Limb (tissue), 2 donors: ENCODE measurements around the gene CCDC77.

Source experiments
- DNase-seq, 2 donors: peaks; one replicate each; pipeline ENCODE4 v3.0.0-alpha.2; 2016; ENCODE audit errors: extremely low spot score in 2 of 2

The CCDC77 gene

DNA sequence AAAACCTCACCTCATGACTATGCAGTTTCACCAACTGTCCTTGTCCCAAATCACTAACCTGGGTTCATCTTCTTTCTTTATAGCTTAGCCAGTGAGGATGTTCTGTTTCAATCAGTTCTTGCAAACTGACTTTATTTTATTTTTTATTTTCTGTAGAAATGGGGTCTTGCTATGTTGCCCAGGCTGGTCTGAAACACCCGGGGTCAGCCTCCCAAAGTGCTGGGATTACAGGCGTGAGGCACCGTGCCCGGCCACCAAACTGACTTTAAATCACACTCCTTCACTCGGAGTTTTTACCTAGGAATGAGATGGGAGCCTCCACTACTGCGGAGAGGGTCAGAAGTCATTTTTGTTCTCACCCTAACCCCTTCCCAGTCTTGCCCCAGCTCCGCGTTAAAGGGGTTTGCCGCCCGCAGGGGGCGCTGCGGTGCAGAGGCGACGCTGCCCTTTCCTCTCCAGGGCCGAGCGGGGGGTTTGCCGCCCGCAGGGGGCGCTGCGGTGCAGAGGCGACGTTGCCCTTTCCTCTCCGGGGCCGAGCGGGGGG lies 51.3 kb downstream of the CCDC77 start:
- DNase-seq, result no peak

DNA sequence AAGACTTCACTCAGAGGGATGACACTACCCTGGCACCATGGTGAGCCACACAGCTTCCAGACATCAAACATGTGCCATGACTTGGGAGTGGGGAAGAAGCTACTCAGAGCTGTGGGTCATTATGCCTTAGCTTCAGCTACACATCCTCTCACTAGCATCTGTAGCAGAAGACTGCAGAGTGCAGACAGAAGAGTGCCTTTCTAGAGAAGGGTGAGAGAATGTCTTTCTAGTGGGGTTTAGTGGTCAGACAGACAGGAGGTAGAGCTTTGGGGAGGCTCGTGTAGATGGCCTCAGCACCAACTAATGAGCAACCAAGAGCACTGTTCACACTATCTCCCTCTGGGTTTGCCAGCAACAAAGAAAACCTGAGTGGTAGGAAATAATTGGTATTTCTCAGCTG lies 53.4 kb downstream of the CCDC77 start:
- DNase-seq, result no peak

DNA sequence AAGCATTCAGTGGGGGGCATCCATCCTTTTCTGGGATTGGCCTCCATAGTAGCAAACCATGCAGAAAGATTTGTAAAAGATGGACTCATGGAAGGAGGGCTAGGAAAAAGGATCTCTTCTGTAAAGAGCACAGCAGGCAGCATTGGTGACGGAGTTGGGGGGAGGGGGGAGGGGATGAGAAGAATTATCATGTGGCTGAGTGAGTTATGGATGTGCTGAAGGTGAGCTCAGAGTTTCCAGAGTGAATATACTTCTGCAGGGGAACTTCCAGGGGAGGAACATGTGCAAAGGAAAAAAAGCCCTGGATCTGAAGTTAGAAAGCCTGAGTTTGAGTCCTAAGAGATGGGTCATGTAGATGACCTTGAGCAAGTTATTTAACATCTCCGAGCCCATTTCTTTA lies 54.4 kb downstream of the CCDC77 start:
- DNase-seq, result no peak

DNA sequence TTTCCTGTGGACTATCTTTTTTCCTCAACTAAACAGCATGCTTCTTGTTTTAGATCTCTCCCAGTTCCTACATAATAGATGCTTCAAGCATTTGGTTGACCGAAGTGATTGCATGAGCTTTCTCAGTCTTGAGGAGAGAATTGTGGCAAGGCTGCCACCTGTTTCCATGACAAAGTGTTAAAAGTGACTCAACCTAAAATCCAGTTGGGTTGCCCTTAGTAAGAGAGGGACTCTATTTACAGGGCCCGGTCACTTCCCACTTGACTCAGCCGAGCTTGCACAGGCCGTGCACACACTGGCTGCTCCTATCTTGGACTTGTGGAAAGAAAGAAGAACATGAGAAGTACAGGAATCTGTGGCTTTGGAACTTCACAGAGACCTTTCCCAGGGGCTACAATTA lies 56.2 kb downstream of the CCDC77 start:
- DNase-seq, result no peak

DNA sequence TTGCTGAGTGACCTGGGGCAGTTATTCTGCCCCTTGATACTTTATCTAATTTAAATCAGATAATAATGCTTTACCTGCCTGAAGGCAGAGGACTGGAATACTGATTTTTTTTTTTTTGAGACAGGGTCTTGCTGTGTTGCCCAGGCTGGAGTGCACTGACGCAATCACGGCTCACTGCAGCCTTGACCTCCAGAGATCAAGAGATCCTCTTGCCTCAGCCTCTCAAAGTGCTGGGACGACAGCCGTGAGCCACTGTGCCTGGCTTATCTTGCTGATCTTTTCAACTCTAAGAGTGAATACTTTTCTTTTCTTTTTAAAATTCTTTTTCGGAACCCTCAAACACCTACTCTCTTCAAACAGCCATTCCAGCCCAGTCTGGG lies 57.6 kb downstream of the CCDC77 start:
- no peak for DNase-seq

DNA sequence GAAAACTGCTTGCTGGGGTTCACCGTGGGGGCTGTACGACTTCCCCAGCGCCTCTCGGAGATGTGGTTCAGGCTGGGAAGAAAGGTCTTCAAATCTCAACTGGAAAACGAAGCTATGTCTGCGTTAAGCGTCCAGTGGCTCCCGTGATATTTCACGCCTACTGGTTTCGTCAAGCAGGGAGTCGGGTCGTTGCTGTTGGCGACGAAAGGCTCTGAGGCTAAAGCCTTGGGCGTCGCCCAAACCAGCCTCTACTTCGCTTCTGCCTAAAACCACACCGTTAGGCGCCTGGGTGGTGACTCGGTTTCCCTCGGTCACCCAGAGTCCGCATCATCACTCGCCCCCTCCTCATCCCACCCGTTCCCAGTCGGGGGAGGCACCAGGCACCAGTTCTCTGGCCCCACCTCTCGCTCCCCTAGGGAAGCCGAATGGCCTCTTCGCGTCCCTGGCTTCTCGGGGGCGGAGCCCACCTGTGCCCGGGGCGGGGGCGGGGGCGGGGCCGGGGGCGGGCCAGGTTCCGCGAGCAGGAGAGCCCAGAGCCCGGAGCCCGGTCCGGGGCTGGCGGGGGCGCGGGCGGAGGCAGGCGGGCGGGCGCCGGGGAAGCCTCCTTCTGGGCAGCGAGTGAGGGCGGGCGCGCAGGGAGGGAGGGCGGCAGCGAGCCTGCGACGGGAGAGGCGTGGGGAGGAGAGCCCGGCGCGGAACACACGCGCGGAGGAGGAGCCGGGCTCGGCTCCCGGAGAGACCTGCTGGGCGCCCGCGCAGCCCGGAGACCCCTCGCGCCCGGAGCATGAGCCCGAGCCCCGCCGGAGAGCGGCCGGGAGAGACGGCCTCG lies 58.2 kb downstream of the CCDC77 start, which contains the start of gene B4GALNT3:
Gene B4GALNT3, plus strand, starts transcription at position 510 of the 829 bp plus-strand sequence. CDS start 438 bp downstream, outside the sequence.
- peak in 1 of 2 donors; percentile 77 for DNase-seq

DNA sequence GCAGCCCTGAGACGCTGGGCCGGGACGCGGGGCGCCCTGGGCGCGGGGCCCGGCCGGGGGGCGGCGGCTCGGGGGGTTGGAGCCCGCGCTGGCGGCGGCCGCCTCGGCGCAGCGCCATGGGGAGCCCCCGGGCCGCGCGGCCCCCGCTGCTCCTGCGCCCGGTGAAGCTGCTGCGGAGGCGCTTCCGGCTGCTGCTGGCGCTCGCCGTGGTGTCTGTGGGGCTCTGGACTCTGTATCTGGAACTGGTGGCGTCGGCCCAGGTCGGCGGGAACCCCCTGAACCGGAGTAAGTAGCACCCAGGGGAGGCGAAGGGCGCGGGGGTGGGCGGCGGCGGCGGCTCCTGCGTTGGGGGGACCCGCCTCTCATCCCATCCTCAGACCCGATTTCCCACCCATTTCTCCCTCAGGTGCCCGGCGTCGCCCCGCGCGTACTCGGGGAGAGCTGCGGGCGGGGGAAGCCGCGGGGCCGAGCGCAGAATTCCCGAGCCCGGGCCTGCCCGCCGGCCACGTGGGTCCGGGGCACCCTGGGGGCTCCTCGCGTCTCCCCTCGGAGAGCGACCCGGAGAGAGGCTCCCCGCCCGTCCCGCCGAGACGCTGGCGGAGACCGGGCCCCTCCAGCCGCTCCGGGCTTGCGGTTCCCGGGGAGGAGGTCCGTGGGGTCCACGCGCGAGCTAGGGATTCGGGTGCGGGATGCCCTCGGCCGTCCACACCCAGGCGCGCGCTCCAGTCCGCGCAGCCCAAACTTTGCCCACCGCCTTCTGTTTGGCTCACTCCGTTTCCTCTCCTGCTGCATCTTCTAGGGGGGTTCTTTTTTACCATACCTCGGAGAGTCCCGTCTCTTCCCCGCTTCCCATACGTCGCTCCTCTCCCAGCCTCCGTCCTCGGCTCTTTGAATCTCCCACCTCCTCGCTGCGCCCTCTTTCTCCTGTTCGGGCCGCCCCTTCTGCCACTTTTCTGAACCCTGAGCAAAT lies 59.1 kb downstream of the CCDC77 start:
- DNase-seq, result peak in 1 of 2 donors; percentile 59

DNA sequence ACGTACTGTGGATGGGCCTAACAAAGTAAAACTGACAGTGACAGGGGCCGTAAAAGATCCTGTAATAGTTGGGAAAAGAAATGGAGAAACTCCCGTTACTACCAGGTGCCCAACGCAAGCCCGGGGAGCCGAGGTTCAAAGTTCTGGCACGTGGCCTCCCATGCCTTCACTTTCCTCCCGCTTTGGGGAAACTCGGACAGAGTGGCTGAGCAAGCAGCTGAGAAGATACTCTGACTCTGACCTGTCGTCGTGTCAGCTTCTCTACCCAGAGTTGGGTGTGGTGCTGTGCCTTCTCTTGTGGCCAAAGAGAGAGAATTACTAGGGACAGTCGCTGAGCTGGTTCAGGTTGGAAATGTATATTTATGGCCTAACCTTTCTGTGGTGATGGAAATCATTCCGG lies 60.0 kb downstream of the CCDC77 start:
- DNase-seq, result no peak

DNA sequence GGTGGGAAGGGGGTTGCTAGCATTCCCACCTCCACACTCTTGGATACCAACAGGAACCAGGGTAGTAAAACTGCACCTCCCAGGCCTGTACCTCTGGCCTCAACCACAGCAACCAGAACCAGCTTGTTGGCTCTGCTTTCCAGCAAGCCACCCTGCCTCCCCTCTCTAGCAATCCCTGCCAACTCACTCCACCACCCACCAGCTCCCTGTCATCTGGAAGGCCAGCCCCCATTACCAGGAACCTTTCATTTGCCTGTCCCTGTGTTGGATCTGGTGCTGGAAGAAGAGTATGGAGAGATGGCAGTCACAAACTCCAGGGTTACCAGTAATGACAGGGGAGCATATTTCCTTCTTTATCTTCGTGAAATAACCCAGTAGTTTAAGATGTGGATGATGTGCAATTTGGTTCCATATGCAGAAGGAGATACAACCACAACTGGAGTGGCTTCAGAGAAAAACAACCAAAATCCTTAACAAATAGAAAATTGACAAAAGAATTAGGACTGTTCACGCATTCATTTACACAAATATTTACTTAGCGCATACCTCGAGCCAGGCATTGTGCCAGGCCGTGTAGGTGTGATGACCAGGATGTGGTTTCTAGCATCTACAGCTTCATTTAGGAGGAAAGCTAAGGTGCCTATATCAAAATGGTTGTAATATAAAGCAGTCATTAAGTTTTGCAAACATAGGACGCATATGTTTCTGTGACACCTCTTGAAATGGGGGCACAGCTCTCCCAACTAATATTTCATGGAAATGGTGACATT lies 61.7 kb downstream of the CCDC77 start:
- no peak for DNase-seq

DNA sequence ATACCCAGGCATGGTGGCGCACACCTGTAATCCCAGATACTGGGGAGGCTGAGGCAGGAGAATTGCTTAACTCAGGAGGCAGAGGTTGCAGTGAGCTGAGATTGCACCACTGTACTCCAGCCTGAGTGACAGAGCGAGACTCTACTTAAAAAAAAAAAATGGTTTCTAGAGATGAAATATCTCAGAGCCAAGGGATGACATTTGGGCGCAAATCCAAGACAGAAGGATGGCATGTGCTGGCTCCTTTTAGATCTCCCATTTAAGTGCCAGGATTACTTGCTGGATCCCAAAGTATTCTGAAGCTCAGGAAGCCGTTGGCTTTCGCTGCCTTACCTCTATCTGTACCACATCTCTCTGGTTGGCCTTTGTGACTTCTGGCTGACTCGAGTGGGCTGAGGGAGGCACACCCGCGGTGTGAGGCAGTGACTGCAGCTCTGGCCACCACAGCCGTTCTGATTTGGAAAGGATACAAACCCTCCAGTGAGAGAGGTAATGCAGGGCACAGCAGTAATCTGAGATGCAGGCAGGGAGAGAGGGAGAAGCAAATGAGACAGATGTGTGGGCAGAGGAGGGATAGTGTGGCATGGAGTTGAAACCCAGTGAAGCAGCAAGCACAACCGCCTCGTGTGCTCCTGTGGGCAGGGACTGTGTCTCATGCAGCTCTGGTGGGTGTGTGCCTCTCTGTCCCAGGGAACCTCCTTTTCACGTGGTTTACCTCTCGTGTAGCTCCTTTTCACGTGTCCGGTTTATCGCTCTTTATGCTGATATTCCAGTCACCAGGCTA lies 63.2 kb downstream of the CCDC77 start:
- DNase-seq, result no peak

DNA sequence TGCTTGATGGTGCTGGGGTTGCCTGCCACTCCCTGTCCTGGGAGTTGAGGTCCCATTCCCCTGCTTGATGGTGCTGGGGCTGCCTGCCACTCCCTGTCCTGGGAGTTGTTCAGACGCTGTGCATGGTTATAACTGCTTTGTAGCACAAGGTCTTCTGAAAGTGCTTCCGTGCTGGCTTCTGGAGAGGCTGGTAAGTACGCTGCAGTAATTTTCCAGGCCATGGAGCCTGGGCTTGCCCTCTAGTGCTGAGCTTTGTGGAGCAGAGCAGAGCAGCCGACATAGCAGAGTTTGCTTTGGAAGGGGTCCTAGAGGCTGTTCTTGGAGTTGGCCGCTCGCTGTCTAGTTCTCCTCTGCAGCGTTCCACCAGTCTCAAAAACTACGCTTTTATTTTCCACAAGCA lies 64.6 kb downstream of the CCDC77 start:
- no peak for DNase-seq

DNA sequence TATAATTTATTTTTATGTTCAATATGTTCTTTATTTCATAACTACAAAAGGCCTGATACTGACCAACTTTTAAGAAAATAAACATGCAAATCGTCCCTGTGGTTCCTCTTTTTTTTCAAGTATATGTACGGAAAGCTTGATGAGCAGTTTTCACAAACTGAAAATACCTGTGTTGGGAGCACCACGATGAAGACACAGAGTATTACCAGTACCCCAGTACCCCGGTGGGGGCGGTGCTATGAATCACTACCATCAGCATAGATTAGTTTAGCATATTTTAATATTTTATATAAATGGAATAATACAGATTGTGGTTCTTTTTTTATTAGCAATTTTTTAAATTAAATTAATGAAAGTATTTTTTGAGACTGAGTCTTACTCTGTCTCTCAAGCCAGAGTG lies 65.3 kb downstream of the CCDC77 start:
- no peak for DNase-seq

DNA sequence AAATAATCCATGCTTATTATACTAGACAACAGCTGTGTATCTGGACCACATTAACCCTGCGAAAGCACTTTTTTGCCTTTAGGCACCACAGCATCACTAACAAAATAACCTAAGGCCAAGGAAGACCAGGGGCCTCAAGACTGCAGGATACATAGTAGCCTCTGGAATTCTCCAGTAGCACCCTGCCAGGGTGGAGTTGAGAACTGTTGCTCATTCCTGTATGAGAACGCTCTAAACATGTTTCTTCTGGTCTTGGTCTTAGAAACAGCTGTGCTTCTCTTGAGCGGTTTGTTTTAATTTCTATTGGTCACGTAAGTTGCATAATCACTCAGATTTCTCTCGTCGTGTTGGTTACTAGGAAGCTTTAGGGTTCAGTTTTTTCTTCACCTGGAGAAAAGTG lies 66.1 kb downstream of the CCDC77 start:
- no peak for DNase-seq

DNA sequence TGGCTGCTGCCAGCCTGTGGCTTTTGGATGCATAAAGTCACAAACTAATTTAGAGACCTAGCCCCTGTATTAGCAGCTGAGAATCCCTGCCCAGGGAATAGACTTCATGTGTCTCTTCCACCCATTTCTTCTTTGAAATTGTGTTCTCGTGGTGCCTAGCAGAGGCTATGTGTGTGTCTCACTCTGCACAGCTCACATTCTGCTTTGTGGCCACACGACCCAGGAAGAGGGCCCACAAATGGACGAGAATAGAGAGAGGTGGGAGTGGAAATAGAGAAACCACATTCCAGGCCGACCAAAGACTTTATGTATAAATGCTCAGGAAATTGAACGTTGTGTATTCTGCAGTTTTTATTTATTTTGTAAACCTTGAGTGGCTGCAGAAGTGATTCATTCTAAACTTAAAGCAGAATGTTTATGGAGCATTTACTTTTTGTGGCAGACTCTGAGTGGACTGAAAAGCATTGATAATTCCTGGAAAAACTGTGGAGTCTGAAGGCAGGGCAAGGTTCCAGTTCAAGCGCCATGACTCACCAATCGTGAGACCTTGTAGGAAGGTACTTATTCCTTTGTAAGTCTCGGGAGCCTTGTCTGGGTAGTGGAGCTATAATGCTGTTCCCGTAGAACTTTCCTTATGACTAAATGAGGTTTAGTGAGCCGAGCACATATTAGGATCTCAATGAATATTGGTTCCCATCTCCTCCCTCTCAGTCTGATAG lies 67.4 kb downstream of the CCDC77 start:
- no peak for DNase-seq

DNA sequence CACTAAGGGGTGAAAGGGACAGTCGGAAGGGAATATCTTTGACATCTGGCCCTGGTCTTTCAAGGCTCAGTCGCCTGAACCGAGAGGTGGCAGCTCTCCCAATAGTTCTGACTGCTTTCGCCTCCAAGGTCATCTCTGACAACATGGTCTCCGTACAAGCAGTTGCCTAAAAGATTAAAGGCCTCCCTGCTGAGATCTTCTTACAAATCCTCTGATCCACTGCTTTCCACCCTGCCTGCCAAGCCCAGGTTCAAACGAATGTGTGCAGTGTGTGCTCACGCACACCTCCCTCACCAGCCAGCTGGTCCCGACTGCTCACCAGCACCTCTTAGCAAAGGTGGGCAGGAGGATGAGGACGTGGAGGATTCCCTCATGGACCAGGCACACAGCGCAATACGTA lies 68.7 kb downstream of the CCDC77 start:
- DNase-seq, result no peak

DNA sequence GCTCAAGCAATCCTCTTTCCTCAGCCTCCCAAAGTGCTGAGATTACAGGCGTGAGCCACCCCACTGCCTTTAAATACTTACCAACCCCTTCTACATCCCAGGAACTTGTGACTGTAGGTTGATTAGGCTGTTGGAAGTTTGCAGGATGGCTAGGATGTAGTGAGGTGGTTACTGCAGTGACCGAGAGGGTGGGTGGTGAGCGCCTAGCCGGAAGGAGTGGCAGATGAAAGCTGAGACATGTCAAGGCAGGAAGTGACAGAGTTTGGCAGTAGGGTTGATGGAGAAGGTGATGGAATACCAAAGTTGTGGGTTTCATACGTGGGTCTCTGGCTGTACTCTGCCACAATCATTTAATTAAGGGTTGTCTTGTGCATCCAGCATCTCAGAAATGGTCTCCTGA lies 71.8 kb downstream of the CCDC77 start:
- no peak for DNase-seq

DNA sequence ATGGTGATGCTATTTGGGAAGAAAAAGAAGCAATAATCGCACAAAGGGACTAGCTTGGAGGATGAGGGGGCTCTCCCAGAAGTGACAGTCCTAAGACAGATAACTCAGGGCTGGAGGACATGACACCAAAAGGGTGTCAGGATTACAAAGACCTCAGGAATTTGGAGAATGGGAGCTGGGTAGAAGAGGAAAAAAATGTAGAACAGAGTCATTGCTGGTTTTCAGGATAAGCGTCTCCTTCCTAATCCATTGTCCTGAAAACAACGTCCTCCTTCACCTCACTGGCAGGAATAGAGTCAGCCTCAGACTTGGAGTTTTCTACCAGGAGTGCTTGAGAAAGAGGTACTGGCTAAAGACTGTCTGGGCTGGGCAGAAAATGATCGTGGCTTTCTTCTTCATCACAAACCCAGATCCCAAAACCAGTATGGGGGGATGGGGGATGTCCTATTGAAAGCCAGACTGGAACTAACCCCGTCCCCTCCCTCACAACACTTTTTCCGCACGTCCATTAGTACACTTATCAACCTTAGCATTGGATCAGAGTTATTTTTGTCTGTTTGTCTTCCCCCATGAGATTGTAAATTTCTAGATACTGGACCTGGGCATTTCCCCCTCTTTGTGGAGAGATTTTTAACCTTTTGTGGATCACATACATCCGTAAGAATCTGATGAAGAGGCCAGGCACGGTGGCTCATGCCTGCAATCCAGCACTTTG lies 72.6 kb downstream of the CCDC77 start:
- no peak for DNase-seq

DNA sequence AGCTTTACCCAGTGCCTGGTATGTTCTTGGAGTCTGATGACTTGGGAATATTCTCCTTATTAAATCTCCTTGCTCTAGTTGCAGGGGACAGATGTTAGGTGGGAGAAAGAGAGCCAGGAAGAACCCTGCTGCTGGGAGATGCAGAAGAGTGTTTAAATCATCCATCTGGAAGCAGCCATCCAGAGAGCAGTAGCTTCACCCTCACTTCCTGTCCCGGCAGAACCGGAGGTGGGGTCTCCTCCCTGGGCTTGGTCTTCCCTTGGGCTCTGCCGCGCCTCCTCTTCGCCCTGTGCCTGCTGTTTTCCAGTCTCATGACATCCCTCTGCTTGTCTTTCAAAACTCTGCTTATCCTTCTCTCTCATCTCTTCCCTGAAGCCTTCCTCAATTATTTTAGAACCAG lies 73.8 kb downstream of the CCDC77 start:
- no peak for DNase-seq

DNA sequence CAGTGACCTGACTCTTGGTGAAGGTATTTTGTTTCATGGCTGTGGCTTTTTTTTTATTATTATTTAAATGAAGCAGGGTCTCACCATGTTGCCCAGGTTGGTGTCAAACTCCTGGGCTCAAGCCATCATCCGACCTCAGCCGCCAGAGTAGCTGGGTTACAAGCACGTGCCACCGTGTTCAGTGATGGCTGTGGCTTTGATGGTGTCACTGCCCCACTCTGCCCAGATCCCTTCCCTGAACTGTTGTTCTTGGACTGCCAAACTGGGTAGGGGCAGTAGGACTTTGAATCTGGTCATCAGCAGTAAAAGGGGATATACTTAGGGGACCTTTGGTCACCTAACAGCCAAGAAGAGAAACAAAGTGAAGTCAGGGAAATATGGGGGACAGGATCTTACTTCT lies 77.7 kb downstream of the CCDC77 start:
- DNase-seq, result no peak
